Kidney tubule cell (primary cell): ENCODE measurements around the gene CDCP1.
A peak's percentile ranks its signal among the peaks of the same experiment; 100 is the strongest.
"Not testable (repeated sequence)": the region's sequence is repeated elsewhere in the genome, so short reads cannot be mapped to it uniquely, and the experiment has no call there.

Experiments used
- DNase-seq: peaks from one replicate; pipeline ENCODE4 v3.0.0-alpha.2; 2018; ENCODE audit warnings: low spot score

The CDCP1 gene

DNA sequence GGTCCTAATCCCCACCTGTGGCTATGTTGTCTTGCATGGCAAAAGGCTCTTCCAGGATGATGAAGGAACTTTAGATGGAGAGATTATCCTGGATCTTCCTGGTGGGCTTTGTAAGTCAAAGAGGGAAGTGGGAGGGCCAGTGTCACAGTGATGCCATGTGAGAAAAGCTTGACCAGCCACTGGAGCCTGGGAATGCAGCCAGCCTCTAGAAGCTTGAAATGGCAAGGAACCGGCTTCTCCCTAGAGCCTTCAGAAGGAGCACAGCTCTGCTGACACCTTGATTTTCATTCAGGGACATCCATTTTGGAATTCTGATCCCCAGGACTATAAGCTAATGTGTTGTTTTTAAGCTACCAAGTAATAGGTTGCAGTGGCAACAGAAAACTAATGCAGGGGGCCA is 61.8 kb downstream of the CDCP1 start:
- no peak for DNase-seq

GRCh38 chr3:45083023-45083422 is 63.2 kb downstream of the CDCP1 start:
- no peak for DNase-seq

GRCh38 chr3:45082142-45082538 is 64.0 kb downstream of the CDCP1 start:
- DNase-seq = no peak

DNA sequence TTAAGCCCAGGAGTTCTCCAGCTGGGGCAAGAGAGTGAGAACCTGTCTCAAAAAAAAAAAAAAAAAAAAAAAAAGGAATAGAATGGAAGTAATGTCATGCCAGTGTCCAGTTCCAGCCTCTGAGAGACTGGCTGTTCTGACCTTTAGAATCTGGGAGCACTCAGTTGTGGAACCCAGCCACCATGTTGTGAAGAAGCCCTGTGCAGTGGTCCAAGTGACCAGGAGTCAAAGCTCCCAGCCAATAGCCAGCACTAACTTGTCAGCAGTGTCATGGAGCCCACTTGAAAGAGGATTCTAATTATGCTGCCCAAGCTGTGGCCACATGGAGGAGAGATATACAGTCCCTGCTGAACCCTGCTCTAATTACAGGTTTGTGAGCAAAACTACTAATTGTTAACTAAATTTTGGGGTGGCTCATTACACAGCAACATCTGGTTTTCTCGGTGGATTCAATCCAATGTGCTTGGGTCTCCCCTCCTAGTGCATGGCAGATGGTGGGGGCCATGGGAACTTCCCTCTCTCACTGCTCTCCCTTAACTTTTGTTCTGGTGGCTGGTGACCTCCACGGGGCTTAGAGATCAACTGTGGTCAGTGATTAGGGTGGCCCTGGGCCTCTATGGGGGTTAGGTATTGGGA is 64.6 kb downstream of the CDCP1 start:
- DNase-seq = no peak

GRCh38 chr3:45080824-45081223 is 65.4 kb downstream of the CDCP1 start:
- DNase-seq = no peak

DNA sequence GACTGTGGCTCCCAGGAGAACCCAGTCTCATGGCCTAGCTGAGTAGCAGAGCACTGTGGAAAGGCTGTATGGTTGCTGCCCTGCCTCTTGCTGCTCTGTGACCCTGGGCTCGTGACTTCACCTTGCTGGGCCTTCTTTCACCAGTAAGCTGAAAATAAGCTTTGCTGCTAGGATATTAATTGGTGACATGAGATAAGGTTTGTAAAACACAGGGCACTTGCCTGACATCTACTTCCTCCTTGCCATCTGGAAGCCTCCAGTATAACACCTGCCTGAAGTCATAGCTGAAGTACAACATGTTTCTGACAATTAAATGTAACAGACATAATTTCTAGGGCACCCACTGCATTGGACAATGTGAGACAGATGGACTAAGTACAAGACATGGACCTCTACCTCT is 66.5 kb downstream of the CDCP1 start:
- DNase-seq = no peak

GRCh38 chr3:45078910-45079522 is 67.2 kb downstream of the CDCP1 start:
- peak; percentile 37 for DNase-seq

DNA sequence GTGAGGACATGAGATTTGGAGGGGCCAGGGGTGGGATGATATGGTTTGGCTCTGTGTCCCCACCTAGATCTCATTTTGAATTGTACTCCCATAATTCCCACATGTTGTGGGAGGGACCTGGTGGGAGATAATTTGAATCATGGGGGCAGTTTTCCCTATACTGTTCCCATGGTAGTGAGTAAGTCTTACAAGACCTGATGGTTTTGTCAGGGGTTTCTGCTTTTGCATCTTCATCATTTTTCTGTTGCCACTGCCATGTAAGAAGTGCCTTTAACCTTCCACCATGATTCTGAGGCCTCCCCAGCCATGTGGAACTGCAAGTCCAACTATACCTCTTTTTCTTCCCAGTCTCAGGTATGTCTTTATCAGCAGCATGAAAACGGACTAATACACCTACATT is 67.9 kb downstream of the CDCP1 start:
- not testable (repeated sequence) for DNase-seq

GRCh38 chr3:45075821-45076625 is 70.2 kb downstream of the CDCP1 start:
- no peak for DNase-seq

- no peak for DNase-seq
These were observed 75.1 kb downstream of the CDCP1 start for GRCh38 chr3:45071075-45071474.

DNA sequence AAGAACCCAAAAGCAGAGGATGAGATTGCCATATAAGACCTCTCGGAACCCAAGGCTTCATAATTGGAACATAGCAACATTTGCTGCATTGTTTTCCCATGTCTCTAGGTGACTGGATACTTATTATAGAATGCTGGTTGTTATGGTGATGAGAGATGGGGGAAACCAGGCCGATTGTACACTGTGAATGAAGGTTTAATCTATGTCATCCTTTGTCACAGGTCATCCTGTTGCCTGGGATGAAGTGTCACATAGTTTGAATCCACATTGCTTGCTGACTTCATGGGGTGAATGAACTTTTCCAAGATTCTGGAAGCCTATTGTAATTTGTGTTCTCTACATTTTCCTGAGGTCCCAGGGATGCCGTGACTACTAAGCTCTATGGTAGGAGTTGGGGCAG is 78.2 kb downstream of the CDCP1 start:
- peak; percentile 41 for DNase-seq

- no peak for DNase-seq
These were observed 78.7 kb downstream of the CDCP1 start for GRCh38 chr3:45067486-45067885.

DNA sequence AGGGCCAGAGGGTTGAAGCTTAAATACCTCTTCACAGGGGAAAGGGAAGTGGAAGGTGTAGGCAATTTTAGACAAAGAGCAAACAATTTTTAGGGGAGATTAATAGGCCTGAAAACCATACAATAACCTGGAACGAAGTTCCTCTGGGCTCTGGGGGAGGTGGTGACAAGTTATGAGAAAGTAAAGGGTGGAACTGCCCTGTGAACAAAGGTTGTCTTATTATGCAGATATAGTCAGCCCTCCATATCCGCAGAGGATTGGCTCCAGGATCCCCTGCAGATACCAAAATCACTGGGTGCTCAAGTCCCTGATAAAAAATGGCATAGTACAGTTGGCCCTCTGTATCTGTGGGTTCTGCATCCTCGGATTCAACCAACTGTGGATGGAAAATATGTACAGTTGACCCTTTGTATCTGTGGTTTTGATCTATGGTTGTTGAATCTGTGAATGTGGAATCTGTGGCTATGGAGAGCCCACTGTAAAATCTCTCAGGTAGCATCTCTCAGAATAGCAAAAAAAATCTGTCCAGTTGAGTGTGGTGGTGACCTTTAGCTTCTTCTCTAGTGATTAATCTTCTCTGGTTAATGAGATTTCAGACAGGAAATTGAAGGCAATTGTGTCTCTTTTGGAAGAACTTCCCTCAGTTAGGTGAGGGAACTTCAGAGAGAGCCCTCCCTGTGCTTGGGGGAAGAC is 79.9 kb downstream of the CDCP1 start:
- peak; percentile 57 for DNase-seq

DNA sequence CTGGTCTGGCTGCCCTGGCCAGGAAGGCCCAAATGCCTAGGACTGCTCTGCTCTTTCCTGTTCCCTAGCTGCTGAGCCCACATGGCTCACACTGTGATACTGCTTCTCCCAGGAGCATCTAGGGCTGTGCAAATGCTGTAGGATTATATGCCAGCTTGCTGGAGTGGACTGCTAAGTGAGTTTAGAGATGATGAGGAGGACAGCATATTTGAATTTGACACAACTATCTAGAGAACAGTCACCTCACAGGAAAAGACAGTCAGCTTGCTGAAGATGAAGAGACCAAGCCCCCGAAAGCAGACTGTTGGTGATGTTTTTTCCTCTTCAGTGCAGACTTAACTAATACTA is 80.8 kb downstream of the CDCP1 start:
- DNase-seq = no peak

GRCh38 chr3:45064512-45065372 is 81.4 kb downstream of the CDCP1 start:
- peak; percentile 87 for DNase-seq

DNA sequence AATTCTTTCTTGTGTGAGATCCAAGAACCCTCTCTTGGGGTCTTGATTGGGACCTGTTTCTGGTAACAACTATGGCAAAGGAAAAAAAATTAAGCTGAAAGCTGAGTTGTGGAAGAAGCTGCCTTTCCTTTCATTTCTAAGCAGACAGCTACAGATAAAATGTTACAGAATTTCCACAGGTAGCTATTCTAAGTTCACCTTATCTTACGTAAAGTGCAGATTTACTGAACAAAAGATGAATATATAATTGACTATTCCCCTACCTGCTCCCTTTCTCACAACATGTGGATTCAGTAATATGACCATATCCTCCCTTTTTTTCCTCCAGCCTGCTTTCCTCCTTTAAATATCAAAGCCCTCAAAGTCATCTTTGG is 83.5 kb downstream of the CDCP1 start:
- no peak for DNase-seq

GRCh38 chr3:45060165-45060892 is 85.8 kb downstream of the CDCP1 start:
- DNase-seq = no peak

- DNase-seq = no peak
These were observed 87.0 kb downstream of the CDCP1 start for GRCh38 chr3:45059132-45059531.

- peak; percentile 67 for DNase-seq
These were observed 88.6 kb downstream of the CDCP1 start for GRCh38 chr3:45057557-45057956.

GRCh38 chr3:45056608-45057301 is 89.4 kb downstream of the CDCP1 start:
- DNase-seq = peak; percentile 39
